H1 (cell line): ENCODE data around the gene NXPH4. TPM values are rescaled to one million over a fixed set of nuclear protein-coding genes. Genes with fewer than 3 reads are reported as not detected.

Source experiments
- CTCF ChIA-PET: fragments of 300-600 bp; sonication (Branson Sonifier 250); formaldehyde crosslinking; loops from one replicate; lab custom pipeline; 2021; ENCODE audit not compliant: partially characterized antibody; lab: Charles Lee
- POLR2A ChIA-PET: fragments of 300-600 bp; sonication (Branson Sonifier 250); formaldehyde crosslinking; loops from one replicate; lab custom pipeline; 2021; ENCODE audit warnings: inconsistent platforms; ENCODE audit not compliant: partially characterized antibody; lab: Charles Lee
- DNase-seq, 2 experiments: peaks; one replicate each; pipeline versions ENCODE4 v3.0.0 to v3.0.0-alpha.2; 2010 to 2022; ENCODE audit warnings: low spot score in 2 of 2, low read depth in 1 of 2, mixed read lengths in 1 of 2
- FAIRE-seq: peaks from 2 replicates; lab custom pipeline; 2011; peaks lifted over from hg19 to GRCh38; lab: Jason Lieb, UNC
- H2AFZ ChIP-seq: 2 replicates; pipeline ENCODE4 v1.8.1; 2012; ENCODE audit warnings: low read length, inconsistent platforms
- H2AK5ac ChIP-seq: 2 replicates; pipeline ENCODE4 v1.6.1; 2013; ENCODE audit warnings: low read depth, low read length
- H2BK120ac ChIP-seq: replicated peaks from 2 replicates; pipeline ENCODE3; 2013; ENCODE audit warnings: low read depth, low read length, inconsistent platforms
- H2BK12ac ChIP-seq: 2 replicates; pipeline ENCODE4 v1.6.1; 2013; ENCODE audit warnings: low read depth, low read length
- H2BK15ac ChIP-seq: 2 replicates; pipeline ENCODE4 v1.6.1; 2013; ENCODE audit warnings: low read length
- H2BK20ac ChIP-seq: 2 replicates; pipeline ENCODE4 v1.6.1; 2013; ENCODE audit warnings: low read length
- H2BK5ac ChIP-seq: 2 replicates; pipeline ENCODE4 v1.6.1; 2013; ENCODE audit warnings: low read depth, low read length
- H3K14ac ChIP-seq: 2 replicates; pipeline ENCODE4 v1.6.1; 2013; ENCODE audit warnings: inconsistent platforms; ENCODE audit not compliant: insufficient read length
- H3K18ac ChIP-seq: 2 replicates; pipeline ENCODE4 v1.6.1; 2013; ENCODE audit warnings: low read length; ENCODE audit errors: extremely low read depth
- H3K23ac ChIP-seq: 2 replicates; pipeline ENCODE4 v1.6.1; 2013; ENCODE audit warnings: inconsistent platforms; ENCODE audit not compliant: insufficient read length
- H3K23me2 ChIP-seq: 2 replicates; pipeline ENCODE4 v1.6.1; 2013; ENCODE audit warnings: low read depth, low read length
- H3K27ac ChIP-seq: 2 replicates; pipeline ENCODE4 v1.6.1; 2011; ENCODE audit warnings: low read depth, low read length, inconsistent platforms
- H3K27me3 ChIP-seq, 4 experiments: replicated peaks in 1 of 4; 1 replicate in 1 of 4; 2 replicates in 3 of 4; pipeline versions ENCODE4 v1.6.1 to v1.8.1; 2011 to 2013; ENCODE audit warnings: low read length in 3 of 4, mild to moderate bottlenecking in 3 of 4, inconsistent platforms in 2 of 4, mixed read lengths in 2 of 4, moderate library complexity in 1 of 4; ENCODE audit not compliant: control insufficient read depth in 3 of 4, insufficient read depth in 3 of 4; ENCODE audit errors: extremely low read depth in 1 of 4
- H3K36me3 ChIP-seq, 4 experiments: 2 replicates each; pipeline versions ENCODE4 v1.6.1 to v1.8.1; 2011 to 2013; ENCODE audit warnings: mild to moderate bottlenecking in 4 of 4, low read length in 3 of 4, moderate library complexity in 2 of 4, control low read depth in 1 of 4, inconsistent platforms in 1 of 4; ENCODE audit not compliant: insufficient read depth in 4 of 4, control insufficient read depth in 2 of 4
- H3K4ac ChIP-seq: replicated peaks from 2 replicates; pipeline ENCODE3; 2013; ENCODE audit warnings: low read length, low read depth, mixed read lengths, inconsistent platforms; ENCODE audit not compliant: insufficient read length
- H3K4me1 ChIP-seq, 4 experiments: replicated peaks in 1 of 4; 1 replicate in 1 of 4; 2 replicates in 3 of 4; pipeline versions ENCODE4 v1.6.1 to v1.8.1; 2011 to 2013; ENCODE audit warnings: low read length in 3 of 4, inconsistent platforms in 2 of 4, mixed read lengths in 1 of 4; ENCODE audit not compliant: insufficient read depth in 4 of 4, control insufficient read depth in 3 of 4
- H3K4me2 ChIP-seq, 2 experiments: 2 replicates each; pipeline versions ENCODE4 v1.6.1 to v1.8.1; 2011 to 2013; ENCODE audit warnings: low read depth in 2 of 2, low read length in 2 of 2, control low read depth in 1 of 2, inconsistent platforms in 1 of 2, mild to moderate bottlenecking in 1 of 2; ENCODE audit not compliant: insufficient read depth in 1 of 2
- H3K4me3 ChIP-seq, 4 experiments: fragments of 200-600, 300-600 bp in 1 of 4; sonication (generic), shearing (Covaris generic), sonication (Bioruptor Twin) in 1 of 4; 2 replicates each; pipeline versions ENCODE4 v1.5.1 to v1.8.1; 2011 to 2016; ENCODE audit warnings: low read length in 4 of 4, low read depth in 3 of 4, control low read depth in 2 of 4, inconsistent platforms in 2 of 4, mild to moderate bottlenecking in 2 of 4, mixed read lengths in 1 of 4, moderate library complexity in 1 of 4; ENCODE audit not compliant: insufficient read depth in 2 of 4; ENCODE audit errors: extremely low read depth in 1 of 4
- H3K56ac ChIP-seq: replicated peaks from 2 replicates; pipeline ENCODE3; 2013; ENCODE audit warnings: low read depth, mild to moderate bottlenecking, mixed read lengths, low read length, inconsistent platforms; ENCODE audit not compliant: insufficient read length
- H3K79me1 ChIP-seq: 2 replicates; pipeline ENCODE4 v1.6.1; 2013; ENCODE audit warnings: low read depth, low read length, control low read depth
- H3K79me2 ChIP-seq, 2 experiments: 2 replicates each; pipeline versions ENCODE4 v1.6.1 to v1.8.1; 2012 to 2013; ENCODE audit warnings: low read length in 2 of 2, mild to moderate bottlenecking in 2 of 2, inconsistent platforms in 1 of 2; ENCODE audit not compliant: insufficient read depth in 2 of 2, control insufficient read depth in 1 of 2
- H3K9ac ChIP-seq, 4 experiments: replicated peaks in 1 of 4; 1 replicate in 1 of 4; 2 replicates in 3 of 4; pipeline versions ENCODE4 v1.6.1 to v1.8.1; 2011 to 2013; ENCODE audit warnings: low read depth in 3 of 4, low read length in 3 of 4, control low read depth in 2 of 4, mild to moderate bottlenecking in 2 of 4, moderate library complexity in 2 of 4, inconsistent platforms in 1 of 4; ENCODE audit errors: extremely low read depth in 1 of 4
- H3K9me3 ChIP-seq, 2 experiments: 2 replicates each; pipeline versions ENCODE4 v1.6.1 to v1.8.1; 2012 to 2013; ENCODE audit warnings: mild to moderate bottlenecking in 2 of 2, moderate library complexity in 2 of 2, control low read depth in 1 of 2, inconsistent platforms in 1 of 2, low read depth in 1 of 2, low read length in 1 of 2, mixed read lengths in 1 of 2; ENCODE audit not compliant: insufficient read depth in 2 of 2
- H4K20me1 ChIP-seq, 2 experiments: replicated peaks in 1 of 2; 2 replicates each; pipeline versions ENCODE3 to v1.8.1; 2011 to 2013; ENCODE audit warnings: inconsistent platforms in 2 of 2, low read length in 2 of 2, mild to moderate bottlenecking in 1 of 2; ENCODE audit not compliant: insufficient read depth in 2 of 2, control insufficient read depth in 1 of 2
- H4K5ac ChIP-seq: 2 replicates; pipeline ENCODE4 v1.6.1; 2013; ENCODE audit warnings: low read length, low read depth, mixed read lengths, inconsistent platforms; ENCODE audit not compliant: insufficient read length
- H4K8ac ChIP-seq: 2 replicates; pipeline ENCODE4 v1.8.0; 2013; ENCODE audit warnings: mild to moderate bottlenecking, moderate library complexity, low read length, inconsistent platforms; ENCODE audit not compliant: insufficient read depth; ENCODE audit errors: extremely low read depth
- H4K91ac ChIP-seq: replicated peaks from 2 replicates; pipeline ENCODE3; 2013; ENCODE audit warnings: low read length, mixed read lengths, inconsistent platforms; ENCODE audit not compliant: insufficient read length
- polyA plus RNA-seq, 7 experiments: library from polyadenylated mRNA; depleted of rRNA in 3 of 7; stranded (reverse) in 5 of 7; unstranded in 2 of 7; fragments of >200 nt in 5 of 7; fragments of 200-250 nt in 2 of 7; gene quantifications; 1 replicate in 5 of 7; 2 replicates in 1 of 7; 4 replicates in 1 of 7; pipeline versions ENCODE4 v1.2.1 to v1.2.3, GENCODE V29; 2011 to 2013; ENCODE audit warnings: missing spikeins in 2 of 7, mixed read lengths in 2 of 7
- total RNA-seq: library from RNA; stranded (reverse); fragmentation: NEBNext Ultra II Directional; extraction: Animal tissue kit (Norgen Biotek cat#: 25700); gene quantifications from 2 replicates; pipeline ENCODE4 v1.2.1, GENCODE V29; 2021
- TF ChIP-seq, protein P1 (sequence below): fragments of 300-600 bp; sonication (generic); IDR thresholded peaks from 2 replicates; pipeline ENCODE4 v1.7.1; 2012; ENCODE audit warnings: low read length, moderate library complexity, mild to moderate bottlenecking, inconsistent platforms; ENCODE audit not compliant: insufficient replicate concordance

NXPH4 gene
- total and polyA plus RNA-seq, 2 of the 8 experiments (the other 6 are each of a cell fraction or from before 2014, with no cell fraction given): 0.92 to 1.7 TPM

DNA sequence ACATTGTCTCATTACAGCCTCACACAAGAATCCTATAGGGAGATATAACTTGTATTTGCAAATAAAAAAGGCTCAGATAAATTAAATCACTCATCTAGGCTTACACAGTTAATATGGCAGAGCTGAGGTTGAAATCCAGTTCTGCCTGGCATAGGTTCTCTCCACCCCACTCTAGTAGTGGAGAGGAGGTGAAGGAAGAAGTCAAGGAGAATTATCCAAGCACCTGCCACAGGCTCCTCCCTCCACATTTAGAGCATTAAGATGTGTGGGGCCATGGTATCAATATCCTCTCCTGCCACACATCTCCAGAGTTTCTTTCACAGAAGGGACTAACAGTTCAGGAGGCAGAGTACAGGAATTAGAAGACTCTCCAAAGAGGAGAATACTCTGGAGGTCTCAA lies 56.9 kb downstream of the NXPH4 start:
- Histone ChIP-seq H3K27me3 (no peaks in the 10 kb centered on the region), H2AFZ (no peak overlapping the region), H4K20me1 (peaks cover 0 to 2% of the 10 kb centered on the region in 2 experiments), H3K18ac (no peak overlapping the region), H3K79me1 (no peaks in the 10 kb centered on the region), H3K9ac (no peak overlapping the region), H3K36me3 (peaks cover 0 to 11% (median 3%) of the 10 kb centered on the region in 4 experiments; a peak in 5 of 8 replicates), H3K4me3 (no peak overlapping the region), H3K23me2 (no peaks in the 10 kb centered on the region), H3K4me2 (no peak overlapping the region), H4K8ac (no peak overlapping the region), H3K4me1 (no peaks in the 10 kb centered on the region), H3K14ac (no peak overlapping the region), H3K23ac (no peak overlapping the region), H3K79me2 (no peaks in the 10 kb centered on the region), H2BK12ac (no peak overlapping the region), H2BK20ac (no peak overlapping the region), H2AK5ac (no peak overlapping the region), H3K4ac (no peak overlapping the region), H3K9me3 (no peaks in the 10 kb centered on the region), H2BK15ac (no peak overlapping the region), H2BK5ac (no peak overlapping the region), H4K5ac (no peak overlapping the region), H4K91ac (no peak overlapping the region), H2BK120ac (no peak overlapping the region), H3K27ac (no peak overlapping the region), H3K56ac (no peak overlapping the region)
- no peak for FAIRE-seq
- CTCF ChIA-PET: interaction anchor here (0.6 to 6.0 kb wide), 9 partner anchors 9 to 183 kb away, joined by 3 to 35 read pairs (median 8); partner anchors contain the start of genes INHBE and STAC3
- POLR2A ChIA-PET: interaction anchor here (1.0 to 2.5 kb wide), 2 partner anchors 10 to 26 kb away, joined by 3 to 6 read pairs; no protein-coding TSS in a partner anchor
- no peak for DNase-seq
- TF ChIP-seq, protein P1, sequence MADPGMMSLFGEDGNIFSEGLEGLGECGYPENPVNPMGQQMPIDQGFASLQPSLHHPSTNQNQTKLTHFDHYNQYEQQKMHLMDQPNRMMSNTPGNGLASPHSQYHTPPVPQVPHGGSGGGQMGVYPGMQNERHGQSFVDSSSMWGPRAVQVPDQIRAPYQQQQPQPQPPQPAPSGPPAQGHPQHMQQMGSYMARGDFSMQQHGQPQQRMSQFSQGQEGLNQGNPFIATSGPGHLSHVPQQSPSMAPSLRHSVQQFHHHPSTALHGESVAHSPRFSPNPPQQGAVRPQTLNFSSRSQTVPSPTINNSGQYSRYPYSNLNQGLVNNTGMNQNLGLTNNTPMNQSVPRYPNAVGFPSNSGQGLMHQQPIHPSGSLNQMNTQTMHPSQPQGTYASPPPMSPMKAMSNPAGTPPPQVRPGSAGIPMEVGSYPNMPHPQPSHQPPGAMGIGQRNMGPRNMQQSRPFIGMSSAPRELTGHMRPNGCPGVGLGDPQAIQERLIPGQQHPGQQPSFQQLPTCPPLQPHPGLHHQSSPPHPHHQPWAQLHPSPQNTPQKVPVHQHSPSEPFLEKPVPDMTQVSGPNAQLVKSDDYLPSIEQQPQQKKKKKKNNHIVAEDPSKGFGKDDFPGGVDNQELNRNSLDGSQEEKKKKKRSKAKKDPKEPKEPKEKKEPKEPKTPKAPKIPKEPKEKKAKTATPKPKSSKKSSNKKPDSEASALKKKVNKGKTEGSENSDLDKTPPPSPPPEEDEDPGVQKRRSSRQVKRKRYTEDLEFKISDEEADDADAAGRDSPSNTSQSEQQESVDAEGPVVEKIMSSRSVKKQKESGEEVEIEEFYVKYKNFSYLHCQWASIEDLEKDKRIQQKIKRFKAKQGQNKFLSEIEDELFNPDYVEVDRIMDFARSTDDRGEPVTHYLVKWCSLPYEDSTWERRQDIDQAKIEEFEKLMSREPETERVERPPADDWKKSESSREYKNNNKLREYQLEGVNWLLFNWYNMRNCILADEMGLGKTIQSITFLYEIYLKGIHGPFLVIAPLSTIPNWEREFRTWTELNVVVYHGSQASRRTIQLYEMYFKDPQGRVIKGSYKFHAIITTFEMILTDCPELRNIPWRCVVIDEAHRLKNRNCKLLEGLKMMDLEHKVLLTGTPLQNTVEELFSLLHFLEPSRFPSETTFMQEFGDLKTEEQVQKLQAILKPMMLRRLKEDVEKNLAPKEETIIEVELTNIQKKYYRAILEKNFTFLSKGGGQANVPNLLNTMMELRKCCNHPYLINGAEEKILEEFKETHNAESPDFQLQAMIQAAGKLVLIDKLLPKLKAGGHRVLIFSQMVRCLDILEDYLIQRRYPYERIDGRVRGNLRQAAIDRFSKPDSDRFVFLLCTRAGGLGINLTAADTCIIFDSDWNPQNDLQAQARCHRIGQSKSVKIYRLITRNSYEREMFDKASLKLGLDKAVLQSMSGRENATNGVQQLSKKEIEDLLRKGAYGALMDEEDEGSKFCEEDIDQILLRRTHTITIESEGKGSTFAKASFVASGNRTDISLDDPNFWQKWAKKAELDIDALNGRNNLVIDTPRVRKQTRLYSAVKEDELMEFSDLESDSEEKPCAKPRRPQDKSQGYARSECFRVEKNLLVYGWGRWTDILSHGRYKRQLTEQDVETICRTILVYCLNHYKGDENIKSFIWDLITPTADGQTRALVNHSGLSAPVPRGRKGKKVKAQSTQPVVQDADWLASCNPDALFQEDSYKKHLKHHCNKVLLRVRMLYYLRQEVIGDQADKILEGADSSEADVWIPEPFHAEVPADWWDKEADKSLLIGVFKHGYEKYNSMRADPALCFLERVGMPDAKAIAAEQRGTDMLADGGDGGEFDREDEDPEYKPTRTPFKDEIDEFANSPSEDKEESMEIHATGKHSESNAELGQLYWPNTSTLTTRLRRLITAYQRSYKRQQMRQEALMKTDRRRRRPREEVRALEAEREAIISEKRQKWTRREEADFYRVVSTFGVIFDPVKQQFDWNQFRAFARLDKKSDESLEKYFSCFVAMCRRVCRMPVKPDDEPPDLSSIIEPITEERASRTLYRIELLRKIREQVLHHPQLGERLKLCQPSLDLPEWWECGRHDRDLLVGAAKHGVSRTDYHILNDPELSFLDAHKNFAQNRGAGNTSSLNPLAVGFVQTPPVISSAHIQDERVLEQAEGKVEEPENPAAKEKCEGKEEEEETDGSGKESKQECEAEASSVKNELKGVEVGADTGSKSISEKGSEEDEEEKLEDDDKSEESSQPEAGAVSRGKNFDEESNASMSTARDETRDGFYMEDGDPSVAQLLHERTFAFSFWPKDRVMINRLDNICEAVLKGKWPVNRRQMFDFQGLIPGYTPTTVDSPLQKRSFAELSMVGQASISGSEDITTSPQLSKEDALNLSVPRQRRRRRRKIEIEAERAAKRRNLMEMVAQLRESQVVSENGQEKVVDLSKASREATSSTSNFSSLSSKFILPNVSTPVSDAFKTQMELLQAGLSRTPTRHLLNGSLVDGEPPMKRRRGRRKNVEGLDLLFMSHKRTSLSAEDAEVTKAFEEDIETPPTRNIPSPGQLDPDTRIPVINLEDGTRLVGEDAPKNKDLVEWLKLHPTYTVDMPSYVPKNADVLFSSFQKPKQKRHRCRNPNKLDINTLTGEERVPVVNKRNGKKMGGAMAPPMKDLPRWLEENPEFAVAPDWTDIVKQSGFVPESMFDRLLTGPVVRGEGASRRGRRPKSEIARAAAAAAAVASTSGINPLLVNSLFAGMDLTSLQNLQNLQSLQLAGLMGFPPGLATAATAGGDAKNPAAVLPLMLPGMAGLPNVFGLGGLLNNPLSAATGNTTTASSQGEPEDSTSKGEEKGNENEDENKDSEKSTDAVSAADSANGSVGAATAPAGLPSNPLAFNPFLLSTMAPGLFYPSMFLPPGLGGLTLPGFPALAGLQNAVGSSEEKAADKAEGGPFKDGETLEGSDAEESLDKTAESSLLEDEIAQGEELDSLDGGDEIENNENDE: no peak
